HG02588 (cell line): Measurements from ENCODE around the gene COQ8B.

Experiments used
- ATAC-seq: cut with Tn5 transposase; IDR thresholded peaks from one replicate; pipeline ENCODE4 v1.9.1; 2021; ENCODE audit warnings: mild to moderate bottlenecking, moderate library complexity; ENCODE audit not compliant: unreplicated experiment

The COQ8B gene

DNA sequence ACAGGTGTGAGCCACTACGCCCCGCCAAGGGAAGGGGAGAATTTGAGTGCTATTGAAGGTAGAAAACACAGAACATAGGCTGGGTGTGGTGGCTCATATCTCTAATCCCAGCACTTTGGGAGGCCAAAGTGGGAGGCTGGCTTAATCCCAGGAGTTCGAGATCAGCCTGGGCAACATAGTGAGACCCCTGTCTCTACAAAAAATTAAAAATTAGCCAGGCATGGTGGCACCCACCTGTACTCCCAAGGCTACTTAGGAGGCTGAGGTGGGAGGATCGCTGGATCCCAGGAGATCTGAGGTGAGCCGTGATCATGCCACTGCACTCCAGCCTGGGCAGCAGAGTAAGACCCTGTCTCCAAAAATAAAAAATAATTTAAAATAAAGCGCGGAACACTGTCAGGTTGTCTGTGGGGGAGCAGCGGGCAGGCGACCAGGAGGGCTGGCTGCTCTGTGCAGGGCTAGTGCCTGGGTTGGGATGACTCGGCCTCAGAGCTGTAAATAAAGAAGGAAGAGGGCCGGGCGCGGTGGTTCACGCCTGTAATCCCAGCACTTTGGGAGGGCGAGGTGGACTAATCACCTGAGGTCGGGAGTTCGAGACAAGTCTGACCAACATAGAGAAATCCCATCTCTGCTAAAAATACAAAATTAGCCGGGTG, 74.5 kb downstream of the COQ8B start:
- ATAC-seq = no peak
